PC-3 (cell line): ENCODE measurements around the gene SLC16A7. TPM values are rescaled to one million over a fixed set of nuclear protein-coding genes. Genes with fewer than 3 reads are reported as not detected.

Source experiments
- ATAC-seq: fragments of 200-7000 bp; cut with Tn5 transposase; 2 replicates; pipeline ENCODE4 v1.9.1; 2020; ENCODE audit warnings: mild to moderate bottlenecking, moderate library complexity
- BruUV-seq: library from RNA; stranded (reverse); fragments of 400-500 nt; replicated peaks from 2 replicates; lab custom pipeline; 2021; lab: Mats Ljungman, UMichigan
- CTCF ChIA-PET: fragments of 300-600 bp; sonication (Branson Sonifier 250); formaldehyde crosslinking; loops from one replicate; lab custom pipeline; 2022; ENCODE audit warnings: antibody characterized with exemption; lab: Charles Lee
- POLR2A ChIA-PET: fragments of 300-600 bp; sonication (Branson Sonifier 250); formaldehyde crosslinking; loops from one replicate; lab custom pipeline; 2022; ENCODE audit warnings: antibody characterized with exemption; ENCODE audit not compliant: unreplicated experiment; lab: Charles Lee
- DNase-seq: peaks from one replicate; pipeline ENCODE4 v3.0.0-alpha.2; 2015
- H2AFZ ChIP-seq: fragments of 300-600 bp; sonication (generic); 2 replicates; pipeline ENCODE4 v1.6.0; 2016; ENCODE audit warnings: antibody characterized with exemption, low read length
- H3F3A ChIP-seq: fragments of 300-600 bp; sonication (generic); one replicate; pipeline ENCODE4 v1.6.0; 2017; ENCODE audit warnings: antibody characterized with exemption, low read length, control low read depth, mild to moderate bottlenecking; ENCODE audit not compliant: unreplicated experiment
- H3K27ac ChIP-seq: fragments of 300-600 bp; sonication (generic); 2 replicates; pipeline ENCODE4 v1.5.1; 2016; ENCODE audit warnings: mild to moderate bottlenecking, low read length
- H3K27me3 ChIP-seq: fragments of 300-600 bp; sonication (generic); 2 replicates; pipeline ENCODE4 v1.6.1; 2016; ENCODE audit warnings: low read length, mixed read lengths
- H3K36me3 ChIP-seq: fragments of 300-600 bp; sonication (generic); 2 replicates; pipeline ENCODE4 v1.6.1; 2016; ENCODE audit warnings: low read depth, mixed run types, low read length, mixed read lengths
- H3K4me1 ChIP-seq: fragments of 300-600 bp; sonication (generic); 2 replicates; pipeline ENCODE4 v1.5.1; 2016; ENCODE audit warnings: low read length; ENCODE audit not compliant: insufficient read depth
- H3K4me2 ChIP-seq: fragments of 300-600 bp; sonication (generic); 2 replicates; pipeline ENCODE4 v1.6.0; 2016; ENCODE audit warnings: low read length
- H3K4me3 ChIP-seq: fragments of 300-600 bp; sonication (generic); 2 replicates; pipeline ENCODE4 v1.5.1; 2016; ENCODE audit warnings: mild to moderate bottlenecking, low read length, mixed read lengths
- H3K79me2 ChIP-seq: fragments of 300-600 bp; sonication (generic); 2 replicates; pipeline ENCODE4 v1.6.1; 2017; ENCODE audit warnings: low read length, mixed read lengths
- H3K9ac ChIP-seq: fragments of 300-600 bp; sonication (generic); 2 replicates; pipeline ENCODE4 v1.6.0; 2016; ENCODE audit warnings: mild to moderate bottlenecking, low read length
- H3K9me2 ChIP-seq: fragments of 300-600 bp; sonication (generic); replicated peaks from 2 replicates; pipeline ENCODE4 v1.6.1; 2016; ENCODE audit warnings: mixed run types, low read length, mixed read lengths
- H3K9me3 ChIP-seq: fragments of 300-600 bp; sonication (generic); 2 replicates; pipeline ENCODE4 v1.6.1; 2016; ENCODE audit warnings: low read length, mixed read lengths
- H4K20me1 ChIP-seq: fragments of 300-600 bp; sonication (generic); 2 replicates; pipeline ENCODE4 v1.6.1; 2016; ENCODE audit warnings: low read length, mixed read lengths
- CTCF ChIP-seq: fragments of 300-600 bp; sonication (generic); conservative IDR thresholded peaks from 2 replicates; pipeline ENCODE4 v1.5.1; 2017; ENCODE audit warnings: antibody characterized with exemption, low read depth, mild to moderate bottlenecking, low read length
- EZH2 ChIP-seq: fragments of 300-600 bp; sonication (generic); IDR thresholded peaks from one replicate; pipeline ENCODE4 v1.6.1; 2017; ENCODE audit warnings: antibody characterized with exemption, mild to moderate bottlenecking, low read length; ENCODE audit not compliant: unreplicated experiment
- EZH2phosphoT487 ChIP-seq: fragments of 300-600 bp; sonication (generic); IDR thresholded peaks from 2 replicates; pipeline ENCODE4 v1.6.1; 2018; ENCODE audit warnings: mild to moderate bottlenecking, antibody characterized with exemption, low read length, borderline replicate concordance
- intact Hi-C: fragments of 100-400 bp; cut with micrococcal nuclease; formaldehyde crosslinking; loops from 2 replicates; pipeline ENCODE4 v1.9.0; 2023
- total RNA-seq: library from RNA; depleted of rRNA; stranded (reverse); fragments of >200 nt; gene quantifications from 2 replicates; pipeline ENCODE4 v1.2.3, GENCODE V29; 2014

SLC16A7 gene
- total RNA-seq, 1 experiment from 2014 or later, result 11.4 TPM

GRCh38 chr12:59649203-59649602, 53.4 kb downstream of the SLC16A7 start:
- no peak overlapping the region for H2AFZ ChIP-seq
- ChIA-PET POLR2A (no interaction called here), CTCF (no interaction called here)
- no peaks in the 10 kb centered on the region for H3K9me3 ChIP-seq
- H3K27me3 ChIP-seq, result no peaks in the 10 kb centered on the region
- H3K79me2 ChIP-seq, result no peaks in the 10 kb centered on the region
- no peaks in the 10 kb centered on the region for H3K36me3 ChIP-seq
- DNase-seq, result no peak
- H3F3A ChIP-seq, result no peaks in the 10 kb centered on the region
- H3K9ac ChIP-seq, result no peak overlapping the region
- no peak for ATAC-seq
- TF ChIP-seq EZH2 (no peak), EZH2phosphoT487 (no peak), CTCF (no peak)
- peaks cover 16% of the 10 kb centered on the region for H3K4me1 ChIP-seq
- H3K27ac ChIP-seq, result no peak overlapping the region
- H3K4me3 ChIP-seq, result no peak overlapping the region
- intact Hi-C loops, result no loop called here
- no TSS peak for BruUV-seq
- no peaks in the 10 kb centered on the region for H3K9me2 ChIP-seq
- no peak overlapping the region for H3K4me2 ChIP-seq
- H4K20me1 ChIP-seq, result no peaks in the 10 kb centered on the region

- peaks cover 16% of the 10 kb centered on the region for H3K4me1 ChIP-seq
- DNase-seq (no peak), ATAC-seq (no peak)
- BruUV-seq, result no TSS peak
- no peaks in the 10 kb centered on the region for H3K9me3 ChIP-seq
- intact Hi-C loops, result no loop called here
- H3K9me2 ChIP-seq, result no peaks in the 10 kb centered on the region
- H3K9ac ChIP-seq, result no peak overlapping the region
- H4K20me1 ChIP-seq, result no peaks in the 10 kb centered on the region
- no peaks in the 10 kb centered on the region for H3K36me3 ChIP-seq
- no peaks in the 10 kb centered on the region for H3K27me3 ChIP-seq
- H2AFZ ChIP-seq, result no peak overlapping the region
- ChIA-PET CTCF (no interaction called here), POLR2A (no interaction called here)
- H3F3A ChIP-seq, result no peaks in the 10 kb centered on the region
- no peaks in the 10 kb centered on the region for H3K79me2 ChIP-seq
- TF ChIP-seq CTCF, result no peak
- TF ChIP-seq EZH2phosphoT487, result no peak
- TF ChIP-seq EZH2, result no peak
- H3K27ac ChIP-seq, result no peak overlapping the region
- no peak overlapping the region for H3K4me3 ChIP-seq
- no peak overlapping the region for H3K4me2 ChIP-seq
These were observed 54.9 kb downstream of the SLC16A7 start for GRCh38 chr12:59650588-59651228.

- no peak for TF ChIP-seq EZH2phosphoT487
- TF ChIP-seq CTCF, result no peak
- TF ChIP-seq EZH2, result no peak
- ATAC-seq (no peak), DNase-seq (peak; percentile 45)
- no peaks in the 10 kb centered on the region for H4K20me1 ChIP-seq
- no peak overlapping the region for H2AFZ ChIP-seq
- H3K36me3 ChIP-seq, result no peaks in the 10 kb centered on the region
- no peak overlapping the region for H3K9ac ChIP-seq
- H3K4me3 ChIP-seq, result no peak overlapping the region
- intact Hi-C loops, result no loop called here
- POLR2A ChIA-PET, result no interaction called here
- H3K27ac ChIP-seq, result no peak overlapping the region
- no TSS peak for BruUV-seq
- no peaks in the 10 kb centered on the region for H3F3A ChIP-seq
- no peaks in the 10 kb centered on the region for H3K79me2 ChIP-seq
- H3K27me3 ChIP-seq, result no peaks in the 10 kb centered on the region
- peaks cover 16% of the 10 kb centered on the region for H3K4me1 ChIP-seq
- CTCF ChIA-PET, result no interaction called here
- no peaks in the 10 kb centered on the region for H3K9me2 ChIP-seq
- no peaks in the 10 kb centered on the region for H3K9me3 ChIP-seq
- H3K4me2 ChIP-seq, result no peak overlapping the region
These were observed 55.5 kb downstream of the SLC16A7 start for GRCh38 chr12:59651229-59651920.
